GM18858 (cell line): ENCODE measurements around the gene GJD4.

Experiments used
- ATAC-seq: cut with Tn5 transposase; IDR thresholded peaks from one replicate; pipeline ENCODE4 v1.9.1; 2021; ENCODE audit not compliant: unreplicated experiment

Gene GJD4

DNA sequence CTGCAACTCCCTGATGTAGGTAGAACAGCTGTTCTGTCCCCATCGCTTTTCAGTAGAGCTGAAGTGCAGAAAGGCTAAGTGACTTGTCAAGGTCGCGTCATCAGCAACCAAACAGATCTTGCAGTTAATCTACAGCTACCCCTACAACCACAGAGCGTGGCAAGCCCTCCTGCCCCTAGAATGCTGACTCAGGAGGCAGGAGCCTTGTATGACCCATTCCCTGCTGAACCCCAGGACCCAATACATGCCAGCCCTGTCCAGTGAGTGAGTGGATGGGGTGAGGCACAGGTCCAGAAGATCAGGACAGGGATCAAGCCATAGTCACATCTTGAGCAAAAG lies 26.6 kb upstream of the GJD4 start:
- no peak for ATAC-seq

DNA sequence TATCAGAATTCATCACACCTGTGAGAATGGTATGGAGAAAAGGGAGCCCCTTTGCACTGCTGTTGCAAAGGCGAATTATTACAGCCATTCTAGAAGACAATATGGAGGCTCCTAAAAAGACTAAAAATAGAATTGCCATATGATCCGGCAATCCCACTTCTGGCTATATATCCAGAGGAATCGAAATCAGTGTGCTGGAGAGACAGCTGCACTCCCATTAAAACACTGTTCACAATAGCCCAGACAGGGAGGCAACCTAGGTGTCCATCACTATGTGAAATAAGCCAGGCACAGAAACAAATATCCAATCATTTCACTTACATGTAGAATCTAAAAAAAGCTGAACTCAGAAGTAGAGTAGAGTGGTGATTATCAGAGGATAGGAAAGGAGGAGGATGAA lies 26.0 kb upstream of the GJD4 start:
- ATAC-seq: no peak

DNA sequence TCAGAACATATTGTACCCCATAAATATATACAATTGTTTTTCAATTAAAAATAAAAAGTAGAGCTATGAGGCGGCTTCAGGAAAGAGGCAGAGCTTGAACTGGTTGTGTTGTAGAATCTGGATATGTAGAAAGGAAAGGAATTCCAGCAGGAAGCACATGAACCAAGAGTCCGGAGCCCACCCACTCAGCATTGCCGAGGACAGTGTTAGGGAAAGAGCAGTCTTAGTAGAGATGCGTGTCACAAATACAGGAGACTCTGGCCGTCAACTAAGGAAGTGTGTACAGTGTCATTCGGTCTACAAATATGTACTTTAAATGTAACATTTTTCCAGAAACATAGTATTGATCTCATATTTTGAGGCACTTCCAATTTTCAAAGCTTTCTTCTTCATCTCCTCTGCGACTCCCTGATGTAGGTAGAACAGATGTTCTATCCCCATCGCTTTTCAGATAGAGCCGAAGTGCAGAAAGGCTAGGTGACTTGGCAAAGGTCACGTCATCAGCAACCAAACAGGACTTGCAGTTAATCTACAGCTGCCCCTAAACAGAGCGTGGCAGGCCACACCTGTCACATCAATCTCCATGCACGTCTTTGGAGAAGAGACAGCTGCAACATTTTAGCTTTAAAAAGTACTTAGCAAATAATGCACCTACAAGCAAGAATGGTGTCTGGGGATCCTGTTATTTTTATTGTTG lies 25.3 kb upstream of the GJD4 start:
- no peak for ATAC-seq

DNA sequence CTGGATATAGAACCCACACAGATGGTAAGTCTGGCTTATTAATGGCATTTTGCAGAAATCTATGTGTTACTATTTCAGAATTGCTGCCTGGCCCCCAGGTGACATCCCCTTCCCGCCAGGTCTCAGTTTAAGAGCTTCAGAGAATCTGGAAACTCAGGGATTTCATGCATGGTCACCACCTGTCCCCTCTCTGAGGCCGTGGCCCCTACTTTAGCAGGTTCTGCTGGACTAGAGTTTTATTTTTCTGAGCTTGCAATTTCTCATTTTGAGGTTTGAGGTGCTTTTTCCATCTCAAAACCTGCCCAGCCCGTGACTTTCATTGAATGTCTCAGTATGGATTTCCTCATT lies 24.7 kb upstream of the GJD4 start:
- ATAC-seq: no peak

DNA sequence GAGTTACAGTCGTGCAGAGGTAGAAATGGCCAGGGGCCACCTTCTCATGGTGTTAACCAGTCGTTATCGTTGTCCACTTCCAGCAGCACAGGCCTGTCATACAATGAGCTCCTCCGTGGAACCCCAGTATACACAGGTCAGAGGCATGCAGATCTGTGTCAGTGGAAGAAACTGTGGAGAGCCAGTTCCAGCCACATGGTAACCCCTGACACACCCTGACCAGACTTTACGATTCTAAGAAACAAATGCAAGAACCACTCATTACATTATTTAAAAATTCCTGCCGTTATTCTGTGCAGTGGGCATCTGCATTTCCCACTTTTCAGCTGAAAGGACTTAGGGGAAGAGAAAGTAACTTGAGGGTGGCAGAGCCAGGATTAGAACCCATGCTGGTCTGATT lies 23.5 kb upstream of the GJD4 start:
- ATAC-seq: no peak

DNA sequence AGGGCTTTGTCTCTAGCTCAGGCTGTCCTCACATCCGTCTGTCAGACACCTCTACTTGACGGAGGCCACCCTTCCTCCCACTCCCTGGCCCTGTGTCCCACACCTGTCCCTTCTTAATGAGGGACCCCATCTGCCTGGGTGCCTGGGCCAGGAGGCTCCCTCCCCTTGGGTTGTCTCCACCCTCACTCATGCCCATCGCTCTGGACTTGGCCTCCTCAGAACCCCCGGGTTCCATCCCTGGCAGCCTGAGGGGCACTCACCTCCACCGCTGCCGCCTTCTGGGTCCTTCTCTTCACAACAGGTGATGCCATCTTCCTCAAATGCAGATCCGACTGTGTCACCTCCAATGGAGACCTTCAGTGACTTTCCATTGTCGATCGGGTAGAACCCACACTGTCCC lies 20.2 kb upstream of the GJD4 start:
- ATAC-seq: no peak

DNA sequence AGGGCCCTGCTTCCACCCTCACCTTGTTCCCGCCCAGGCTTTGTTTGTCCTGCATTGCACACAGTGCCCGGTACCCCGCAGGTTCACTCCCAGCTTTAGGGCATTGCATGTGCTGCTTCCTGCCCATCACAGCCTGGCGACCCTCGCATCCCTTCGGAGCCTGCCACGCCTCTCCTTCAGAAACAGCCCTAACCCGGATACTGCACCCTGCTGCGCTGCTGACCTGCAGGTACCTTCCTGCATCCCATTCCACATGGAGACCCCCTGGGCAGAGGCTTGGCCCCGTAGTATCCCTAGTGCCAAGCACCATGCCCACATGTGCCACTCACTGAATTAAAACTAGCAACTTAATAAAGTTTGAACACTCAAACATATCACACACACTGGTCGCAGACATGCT lies 19.8 kb upstream of the GJD4 start:
- no peak for ATAC-seq

DNA sequence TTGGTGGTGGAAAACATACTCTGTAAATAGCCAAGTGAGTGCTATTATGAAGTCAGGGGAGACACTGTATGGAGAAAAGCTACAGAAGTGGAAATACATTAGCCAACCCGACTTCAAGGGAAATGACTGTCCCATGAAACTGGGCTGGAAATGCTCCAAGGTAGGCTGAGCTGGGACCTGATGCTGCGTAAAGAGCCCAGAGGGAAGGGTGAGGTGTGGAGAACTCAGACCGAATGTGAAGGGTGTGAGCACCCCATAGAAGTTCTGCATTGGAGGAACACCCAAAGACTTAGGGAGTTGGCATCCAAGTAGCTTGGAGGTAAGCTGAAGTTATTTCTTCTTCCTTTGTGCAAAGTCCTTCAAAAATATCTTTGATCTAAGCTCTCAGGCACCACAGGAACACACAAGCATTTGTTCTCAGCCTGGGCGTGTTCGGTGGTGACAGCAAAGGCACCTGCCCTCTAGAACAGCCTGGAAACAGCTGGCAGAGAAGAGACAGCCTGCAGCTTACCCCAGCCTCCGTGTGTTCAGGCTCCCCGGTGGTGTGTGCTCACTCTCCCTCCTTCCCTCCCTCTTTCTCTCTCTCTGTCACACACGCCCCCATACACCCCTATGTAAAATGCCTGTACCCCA lies 19.1 kb upstream of the GJD4 start:
- no peak for ATAC-seq

DNA sequence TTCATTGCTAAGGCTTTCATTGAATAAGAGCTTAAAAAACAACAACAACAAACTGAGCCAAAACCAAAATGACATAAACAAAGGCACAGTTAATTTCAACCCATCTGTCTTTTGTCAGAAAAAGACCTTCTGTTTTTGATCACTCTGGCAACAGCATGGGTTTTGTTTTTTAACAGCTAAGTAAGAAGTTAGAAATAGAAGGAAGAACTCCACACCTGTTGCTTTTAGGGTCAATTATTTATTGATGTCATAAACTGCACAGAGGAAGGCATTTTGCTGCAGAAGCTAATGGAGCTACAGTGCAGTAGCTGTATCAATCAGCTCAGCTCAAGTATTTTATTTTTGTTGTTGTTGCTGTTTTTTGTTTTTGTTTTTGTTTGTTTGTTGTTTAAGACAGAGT lies 16.3 kb upstream of the GJD4 start:
- no peak for ATAC-seq

DNA sequence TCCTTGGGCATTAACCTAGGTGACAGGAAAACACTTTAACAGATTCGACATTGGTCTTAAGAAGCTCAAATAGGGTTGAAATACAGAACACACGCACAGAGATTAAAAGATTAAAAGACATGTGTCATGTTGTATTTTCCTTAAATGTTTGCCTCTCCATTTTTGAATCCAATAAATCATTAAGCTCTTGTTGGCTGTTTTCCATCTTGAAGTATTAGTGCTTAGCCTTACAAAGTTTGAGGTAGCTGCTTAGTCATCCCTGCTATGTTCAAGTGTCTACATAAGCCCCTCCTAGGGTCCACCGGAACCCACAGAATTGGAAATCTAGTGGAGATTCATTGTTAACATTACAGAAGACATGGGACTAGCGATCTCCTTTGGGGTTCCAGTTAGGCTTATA lies 12.7 kb upstream of the GJD4 start:
- ATAC-seq: no peak

DNA sequence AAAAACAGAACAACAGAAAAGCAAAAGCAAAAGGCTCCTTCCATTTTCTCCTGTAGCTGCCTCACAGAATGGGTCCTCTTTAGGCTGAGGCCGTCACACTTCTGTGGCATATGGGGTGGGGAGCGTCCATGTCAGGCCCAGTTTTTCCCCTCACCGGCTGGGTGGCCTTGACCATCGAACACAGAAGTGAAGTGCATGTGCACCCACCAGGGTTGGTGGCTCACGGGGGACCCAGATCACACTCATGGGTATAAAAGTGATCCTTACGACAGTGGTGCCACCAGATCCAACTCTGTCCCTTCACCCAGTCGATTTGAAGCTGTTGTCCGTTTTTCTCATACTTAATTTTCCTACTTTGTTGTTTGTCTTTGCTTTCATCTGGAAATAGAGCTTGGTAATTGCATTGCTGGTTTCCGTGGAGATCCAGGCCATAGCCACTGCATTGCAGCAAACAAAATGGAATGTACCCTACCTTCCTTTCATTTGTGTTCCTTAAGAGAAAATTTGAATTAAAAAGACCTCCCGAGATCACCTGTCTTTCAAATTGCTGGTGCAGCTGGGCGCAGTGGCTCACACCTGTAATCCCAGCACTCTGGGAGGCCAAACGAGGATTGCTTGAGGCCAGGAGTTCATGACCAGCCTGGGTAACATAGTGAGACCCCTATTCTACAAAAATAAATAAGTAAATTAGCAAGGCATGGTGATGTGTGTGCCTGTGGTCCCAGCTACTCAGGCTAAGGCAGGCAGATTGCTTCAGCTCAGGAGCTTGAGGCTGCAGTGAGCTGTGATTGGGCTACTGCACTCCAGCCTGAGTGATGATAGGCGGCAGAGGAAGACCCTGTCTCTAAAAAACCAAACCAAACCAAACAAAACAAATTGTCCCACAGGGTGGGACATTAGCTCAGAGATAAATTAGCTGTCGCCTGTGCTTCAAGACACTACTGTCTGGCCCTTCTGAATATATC lies 10.7 kb upstream of the GJD4 start:
- no peak for ATAC-seq

DNA sequence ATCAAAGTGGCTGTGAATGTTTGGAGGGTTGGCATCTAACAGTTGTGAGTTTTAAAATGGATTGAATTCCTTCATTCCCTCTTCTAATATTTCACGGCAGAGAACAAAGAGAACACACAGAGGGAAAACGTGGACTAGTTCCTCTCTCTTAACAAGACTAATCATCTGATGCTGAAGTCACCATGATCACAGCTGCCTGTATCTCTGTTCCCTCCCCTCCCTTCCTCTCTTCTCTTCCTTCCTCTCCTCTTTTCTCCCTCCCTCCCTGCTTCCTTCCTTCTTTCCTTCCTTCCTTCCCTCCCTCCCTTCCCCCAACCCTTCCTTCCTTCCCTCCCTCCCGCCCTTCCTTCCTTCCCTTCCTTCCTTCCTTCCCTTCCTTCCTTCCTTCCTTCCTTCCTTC lies 10.0 kb upstream of the GJD4 start:
- ATAC-seq: no peak

DNA sequence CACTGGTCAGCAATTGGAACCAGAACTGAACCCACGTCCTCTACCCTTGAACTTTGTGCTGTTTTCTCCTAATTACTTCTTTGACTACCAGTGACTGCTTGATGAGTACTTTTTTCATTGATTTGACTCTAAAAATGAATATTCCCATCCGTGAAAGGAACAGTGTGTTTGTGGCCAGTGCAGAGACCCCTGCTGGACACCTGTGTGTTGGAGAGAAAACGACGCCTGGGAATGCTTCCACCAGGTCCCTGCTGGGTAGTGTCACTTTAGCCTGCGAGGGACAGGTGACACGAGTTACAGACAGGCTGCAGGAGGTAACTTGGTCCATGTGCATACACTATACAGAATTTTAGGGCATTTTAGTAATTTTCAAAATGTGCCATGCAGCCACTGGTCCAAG lies 6.8 kb upstream of the GJD4 start:
- no peak for ATAC-seq

DNA sequence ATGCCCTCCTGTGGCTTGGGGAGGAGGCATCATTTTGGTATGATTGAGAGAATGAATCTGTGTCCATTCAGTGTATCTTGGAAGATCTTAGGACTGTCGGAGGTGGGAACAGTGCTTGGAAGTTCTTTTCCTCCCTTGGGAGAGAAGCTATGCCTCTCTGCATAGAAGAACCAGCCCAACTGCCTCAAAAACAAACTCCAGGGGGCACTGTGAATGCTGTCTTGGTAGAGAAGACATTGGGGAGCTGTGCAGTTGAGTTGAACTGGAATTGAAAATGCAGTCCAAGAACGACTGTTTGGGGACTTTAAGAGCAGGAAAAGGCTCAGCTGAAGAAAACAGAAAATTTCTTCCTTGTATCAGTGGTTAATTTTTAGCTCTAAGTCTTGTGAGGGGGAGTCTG lies 4.9 kb upstream of the GJD4 start:
- ATAC-seq: no peak

DNA sequence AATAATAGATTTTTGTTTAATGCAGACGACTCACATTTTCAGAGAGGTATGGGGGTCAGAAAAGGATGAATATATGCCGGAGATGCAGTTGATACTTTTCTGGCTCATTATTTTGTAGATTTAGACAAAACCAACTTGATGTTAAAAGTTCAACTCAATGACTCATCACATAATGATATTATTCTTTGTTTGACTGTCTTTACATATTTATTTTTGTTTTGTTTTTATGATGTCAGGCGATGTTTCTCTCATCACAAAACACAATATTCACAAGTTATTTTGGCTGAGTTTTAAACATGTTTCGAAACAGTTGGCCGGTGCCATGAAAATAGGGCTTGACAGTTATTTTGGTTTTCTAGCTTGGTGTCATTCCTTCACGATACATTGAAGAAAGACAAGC lies 1.3 kb downstream of the GJD4 start:
- no peak for ATAC-seq

DNA sequence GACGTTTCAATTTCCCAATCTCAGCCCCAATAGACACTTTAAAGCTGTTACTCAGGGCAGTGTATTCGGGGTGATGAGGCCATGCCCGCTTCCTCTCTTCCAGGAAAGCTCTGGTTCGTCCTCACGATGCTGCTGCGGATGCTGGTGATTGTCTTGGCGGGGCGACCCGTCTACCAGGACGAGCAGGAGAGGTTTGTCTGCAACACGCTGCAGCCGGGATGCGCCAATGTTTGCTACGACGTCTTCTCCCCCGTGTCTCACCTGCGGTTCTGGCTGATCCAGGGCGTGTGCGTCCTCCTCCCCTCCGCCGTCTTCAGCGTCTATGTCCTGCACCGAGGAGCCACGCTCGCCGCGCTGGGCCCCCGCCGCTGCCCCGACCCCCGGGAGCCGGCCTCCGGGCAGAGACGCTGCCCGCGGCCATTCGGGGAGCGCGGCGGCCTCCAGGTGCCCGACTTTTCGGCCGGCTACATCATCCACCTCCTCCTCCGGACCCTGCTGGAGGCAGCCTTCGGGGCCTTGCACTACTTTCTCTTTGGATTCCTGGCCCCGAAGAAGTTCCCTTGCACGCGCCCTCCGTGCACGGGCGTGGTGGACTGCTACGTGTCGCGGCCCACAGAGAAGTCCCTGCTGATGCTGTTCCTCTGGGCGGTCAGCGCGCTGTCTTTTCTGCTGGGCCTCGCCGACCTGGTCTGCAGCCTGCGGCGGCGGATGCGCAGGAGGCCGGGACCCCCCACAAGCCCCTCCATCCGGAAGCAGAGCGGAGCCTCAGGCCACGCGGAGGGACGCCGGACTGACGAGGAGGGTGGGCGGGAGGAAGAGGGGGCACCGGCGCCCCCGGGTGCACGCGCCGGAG lies 2.6 kb downstream of the GJD4 start:
- no peak for ATAC-seq

DNA sequence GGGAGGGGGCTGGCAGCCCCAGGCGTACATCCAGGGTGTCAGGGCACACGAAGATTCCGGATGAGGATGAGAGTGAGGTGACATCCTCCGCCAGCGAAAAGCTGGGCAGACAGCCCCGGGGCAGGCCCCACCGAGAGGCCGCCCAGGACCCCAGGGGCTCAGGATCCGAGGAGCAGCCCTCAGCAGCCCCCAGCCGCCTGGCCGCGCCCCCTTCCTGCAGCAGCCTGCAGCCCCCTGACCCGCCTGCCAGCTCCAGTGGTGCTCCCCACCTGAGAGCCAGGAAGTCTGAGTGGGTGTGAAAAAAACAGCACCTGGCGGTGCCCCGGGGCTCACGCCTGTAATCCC lies 3.2 kb downstream of the GJD4 start:
- no peak for ATAC-seq

DNA sequence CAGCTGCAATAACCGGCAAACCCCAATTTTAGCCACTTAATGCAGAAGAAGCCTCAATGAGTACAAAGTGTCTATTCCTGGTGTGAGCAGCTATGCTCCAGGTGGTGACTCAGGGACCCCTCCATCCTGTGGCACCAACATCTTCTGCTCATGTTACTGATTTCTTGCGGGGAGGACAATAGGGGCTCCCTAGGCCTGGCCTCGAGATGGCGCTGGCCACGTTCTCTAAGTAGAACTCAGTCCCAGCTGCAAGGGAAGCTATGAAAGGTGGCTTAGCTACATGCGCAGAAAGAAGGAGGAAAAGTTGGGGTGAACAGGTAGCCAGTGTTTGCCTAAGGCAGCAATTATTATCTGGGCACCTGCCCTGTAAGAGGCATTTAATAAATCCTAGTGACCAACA lies 6.6 kb downstream of the GJD4 start:
- no peak for ATAC-seq

DNA sequence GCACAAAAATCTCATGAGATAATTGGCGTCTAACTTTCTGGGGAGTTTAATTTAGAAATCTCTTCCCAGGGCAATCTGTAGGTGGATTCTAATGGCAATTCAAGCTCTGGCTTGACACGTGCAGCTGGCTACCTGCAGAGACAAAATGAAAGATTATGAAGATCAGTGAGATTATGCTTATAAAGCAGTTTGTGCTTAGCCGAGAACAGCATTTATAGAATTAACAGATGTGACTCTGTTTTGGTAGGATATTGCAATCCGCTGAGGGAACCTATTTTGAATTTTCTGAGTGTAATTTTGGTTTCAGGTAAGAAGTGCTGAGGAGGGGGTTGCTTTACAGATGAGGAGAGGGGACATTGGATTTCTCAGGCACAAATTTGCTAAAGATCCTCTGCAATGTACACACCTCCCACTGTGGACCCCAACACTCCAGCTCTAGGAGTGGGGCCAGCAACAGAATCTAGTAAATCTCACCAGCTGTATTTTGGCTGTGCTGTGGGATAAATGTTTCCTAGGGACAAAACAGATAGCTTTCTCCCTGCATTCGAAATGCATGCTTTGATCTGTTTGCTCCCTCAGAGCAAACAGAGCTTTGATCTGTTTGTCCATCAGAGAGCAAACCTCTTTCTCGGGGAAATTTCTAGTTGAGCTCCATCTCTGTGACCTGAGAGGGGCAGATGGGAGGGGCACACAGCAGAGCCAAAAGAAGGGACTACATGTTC lies 7.4 kb downstream of the GJD4 start:
- ATAC-seq: no peak

DNA sequence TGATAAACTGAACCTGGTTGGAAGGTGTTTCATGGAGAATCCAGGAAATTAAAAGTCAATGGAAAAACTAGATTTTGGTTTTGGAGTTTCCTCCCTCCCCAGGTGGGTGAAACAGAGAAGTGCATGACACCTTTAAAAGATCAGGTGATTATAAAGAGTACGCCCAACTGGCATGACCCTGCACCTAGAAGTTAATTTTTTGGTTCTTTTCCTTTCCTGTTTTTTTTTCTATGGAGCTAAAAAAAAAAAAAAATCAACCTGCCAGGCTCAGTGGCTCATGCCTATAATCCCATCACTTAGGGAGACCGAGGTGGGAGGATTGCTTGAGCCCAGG lies 7.9 kb downstream of the GJD4 start:
- ATAC-seq: no peak
